Osteoblast (primary cell): ENCODE data around the gene GNG2. TPM values are rescaled to one million over a fixed set of nuclear protein-coding genes. Genes with fewer than 3 reads are reported as not detected.

ENCODE experiments used
- DNase-seq: peaks from one replicate; pipeline ENCODE4 v3.0.0; 2011; ENCODE audit warnings: low spot score, mixed read lengths; ENCODE audit not compliant: insufficient read length; ENCODE audit errors: missing footprints
- H2AFZ ChIP-seq: 2 replicates; pipeline ENCODE4 v1.6.0; 2011; ENCODE audit warnings: mild to moderate bottlenecking, low read length
- H3K27ac ChIP-seq: 2 replicates; pipeline ENCODE4 v1.5.1; 2011; ENCODE audit warnings: mild to moderate bottlenecking, low read depth, low read length, moderate library complexity
- H3K27me3 ChIP-seq: 2 replicates; pipeline ENCODE4 v1.6.0; 2012; ENCODE audit warnings: mild to moderate bottlenecking, control low read depth, inconsistent platforms, low read length, moderate library complexity; ENCODE audit not compliant: insufficient read depth
- H3K36me3 ChIP-seq: 2 replicates; pipeline ENCODE4 v1.5.1; 2011; ENCODE audit warnings: mild to moderate bottlenecking, low read length, control low read depth, moderate library complexity; ENCODE audit not compliant: insufficient read depth
- H3K4me1 ChIP-seq: 2 replicates; pipeline ENCODE4 v1.5.1; 2011; ENCODE audit warnings: mild to moderate bottlenecking, low read length, control low read depth, moderate library complexity; ENCODE audit not compliant: insufficient read depth
- H3K4me2 ChIP-seq: 2 replicates; pipeline ENCODE4 v1.6.0; 2011; ENCODE audit warnings: mild to moderate bottlenecking, low read length; ENCODE audit not compliant: insufficient read depth
- H3K4me3 ChIP-seq: fragments of 200-600 bp; sonication (generic); 3 replicates; pipeline ENCODE4 v1.5.1; 2012; ENCODE audit warnings: mild to moderate bottlenecking, low read length, inconsistent platforms; ENCODE audit not compliant: insufficient read depth
- H3K79me2 ChIP-seq: 2 replicates; pipeline ENCODE4 v1.6.0; 2012; ENCODE audit warnings: mild to moderate bottlenecking, low read length, control low read depth, inconsistent platforms; ENCODE audit not compliant: insufficient read depth
- H3K9me3 ChIP-seq: 2 replicates; pipeline ENCODE4 v1.5.1; 2011; ENCODE audit warnings: low read depth, low read length, control low read depth
- H4K20me1 ChIP-seq: 2 replicates; pipeline ENCODE4 v1.6.0; 2012; ENCODE audit warnings: mild to moderate bottlenecking, low read length, control low read depth; ENCODE audit not compliant: insufficient read depth
- CTCF ChIP-seq: IDR thresholded peaks from 2 replicates; pipeline ENCODE4 v1.5.1; 2011; ENCODE audit warnings: mild to moderate bottlenecking, low read depth, low read length, moderate library complexity; ENCODE audit errors: extremely low read depth
- total RNA-seq: library from RNA; depleted of rRNA; stranded (reverse); fragments of >200 nt; gene quantifications from 2 replicates; pipeline ENCODE4 v1.2.3, GENCODE V29; 2012

GNG2 gene
- total RNA-seq, 1 donor: 9.8 TPM

- no peak for TF ChIP-seq CTCF
- Histone ChIP-seq H3K27me3 (no peaks in the 10 kb centered on the region), H2AFZ (no peak overlapping the region), H3K4me1 (no peaks in the 10 kb centered on the region), H3K36me3 (no peaks in the 10 kb centered on the region), H3K4me2 (no peak overlapping the region), H3K4me3 (no peak overlapping the region), H4K20me1 (no peaks in the 10 kb centered on the region), H3K27ac (no peak overlapping the region), H3K9me3 (no peaks in the 10 kb centered on the region), H3K79me2 (no peaks in the 10 kb centered on the region)
- no peak for DNase-seq
Measured at GRCh38 chr14:51867741-51868140, 7.3 kb downstream of the GNG2 start.

- Histone ChIP-seq H3K36me3 (no peaks in the 10 kb centered on the region), H3K4me3 (no peak overlapping the region), H3K9me3 (no peaks in the 10 kb centered on the region), H3K27me3 (no peaks in the 10 kb centered on the region), H4K20me1 (no peaks in the 10 kb centered on the region), H3K4me1 (peaks cover 3% of the 10 kb centered on the region), H3K27ac (no peak overlapping the region), H3K79me2 (no peaks in the 10 kb centered on the region), H3K4me2 (no peak overlapping the region), H2AFZ (no peak overlapping the region)
- TF ChIP-seq CTCF: no peak
- DNase-seq: no peak
Measured at GRCh38 chr14:51868405-51868804, 8.0 kb downstream of the GNG2 start.

GRCh38 chr14:51869411-51870100, 9.1 kb downstream of the GNG2 start:
- Histone ChIP-seq H4K20me1 (no peaks in the 10 kb centered on the region), H2AFZ (no peak overlapping the region), H3K4me3 (no peak overlapping the region), H3K79me2 (no peaks in the 10 kb centered on the region), H3K4me2 (no peak overlapping the region), H3K9me3 (no peaks in the 10 kb centered on the region), H3K27me3 (no peaks in the 10 kb centered on the region), H3K4me1 (peaks cover 10% of the 10 kb centered on the region), H3K27ac (no peak overlapping the region), H3K36me3 (no peaks in the 10 kb centered on the region)
- no peak for DNase-seq
- no peak for TF ChIP-seq CTCF

GRCh38 chr14:51870606-51871005, 10.2 kb downstream of the GNG2 start:
- Histone ChIP-seq H4K20me1 (no peaks in the 10 kb centered on the region), H2AFZ (no peak overlapping the region), H3K27me3 (no peaks in the 10 kb centered on the region), H3K4me2 (no peak overlapping the region), H3K79me2 (no peaks in the 10 kb centered on the region), H3K4me3 (no peak overlapping the region), H3K4me1 (peaks cover 10% of the 10 kb centered on the region), H3K36me3 (no peaks in the 10 kb centered on the region), H3K27ac (no peak overlapping the region), H3K9me3 (no peaks in the 10 kb centered on the region)
- TF ChIP-seq CTCF: no peak
- no peak for DNase-seq
